GM10266 (cell line): ENCODE measurements around the gene DR1.

Experiments
- DNase-seq: peaks from one replicate; pipeline ENCODE4 v3.0.0; 2012; ENCODE audit errors: extremely low spot score
- TF ChIP-seq, protein P1 (sequence below): IDR thresholded peaks from 2 replicates; pipeline ENCODE4 v1.5.1; 2012; ENCODE audit warnings: mild to moderate bottlenecking, low read depth; ENCODE audit not compliant: control insufficient read depth, insufficient read depth; ENCODE audit errors: missing control alignments

The DR1 gene

DNA sequence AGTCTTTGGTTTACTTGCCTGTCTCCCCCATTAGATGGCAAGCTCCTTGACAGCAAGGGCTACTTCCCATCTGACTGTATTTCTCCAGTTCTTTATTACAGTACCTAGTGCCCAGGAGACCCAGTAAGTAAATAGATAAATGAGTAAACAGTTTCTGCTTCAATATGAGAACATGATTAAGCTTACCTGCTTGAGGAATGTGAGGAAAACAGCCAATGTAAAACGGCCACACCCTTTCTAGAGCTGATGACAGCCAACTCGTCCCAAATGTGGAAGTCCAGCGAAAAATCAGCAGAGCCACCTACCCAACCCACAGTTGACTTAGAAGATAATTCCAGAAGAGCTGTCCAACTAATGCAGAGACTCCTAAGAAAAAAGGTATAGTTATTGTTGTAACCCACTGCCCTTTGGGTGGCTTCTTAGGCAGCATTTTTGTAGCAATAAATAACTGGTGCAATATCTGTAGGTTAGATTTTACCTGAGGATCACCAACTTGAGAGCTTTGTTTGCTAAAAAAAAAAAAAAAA, 6.5 kb upstream of the DR1 start:
- TF ChIP-seq, protein P1, sequence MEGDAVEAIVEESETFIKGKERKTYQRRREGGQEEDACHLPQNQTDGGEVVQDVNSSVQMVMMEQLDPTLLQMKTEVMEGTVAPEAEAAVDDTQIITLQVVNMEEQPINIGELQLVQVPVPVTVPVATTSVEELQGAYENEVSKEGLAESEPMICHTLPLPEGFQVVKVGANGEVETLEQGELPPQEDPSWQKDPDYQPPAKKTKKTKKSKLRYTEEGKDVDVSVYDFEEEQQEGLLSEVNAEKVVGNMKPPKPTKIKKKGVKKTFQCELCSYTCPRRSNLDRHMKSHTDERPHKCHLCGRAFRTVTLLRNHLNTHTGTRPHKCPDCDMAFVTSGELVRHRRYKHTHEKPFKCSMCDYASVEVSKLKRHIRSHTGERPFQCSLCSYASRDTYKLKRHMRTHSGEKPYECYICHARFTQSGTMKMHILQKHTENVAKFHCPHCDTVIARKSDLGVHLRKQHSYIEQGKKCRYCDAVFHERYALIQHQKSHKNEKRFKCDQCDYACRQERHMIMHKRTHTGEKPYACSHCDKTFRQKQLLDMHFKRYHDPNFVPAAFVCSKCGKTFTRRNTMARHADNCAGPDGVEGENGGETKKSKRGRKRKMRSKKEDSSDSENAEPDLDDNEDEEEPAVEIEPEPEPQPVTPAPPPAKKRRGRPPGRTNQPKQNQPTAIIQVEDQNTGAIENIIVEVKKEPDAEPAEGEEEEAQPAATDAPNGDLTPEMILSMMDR: no peak
- no peak for DNase-seq

DNA sequence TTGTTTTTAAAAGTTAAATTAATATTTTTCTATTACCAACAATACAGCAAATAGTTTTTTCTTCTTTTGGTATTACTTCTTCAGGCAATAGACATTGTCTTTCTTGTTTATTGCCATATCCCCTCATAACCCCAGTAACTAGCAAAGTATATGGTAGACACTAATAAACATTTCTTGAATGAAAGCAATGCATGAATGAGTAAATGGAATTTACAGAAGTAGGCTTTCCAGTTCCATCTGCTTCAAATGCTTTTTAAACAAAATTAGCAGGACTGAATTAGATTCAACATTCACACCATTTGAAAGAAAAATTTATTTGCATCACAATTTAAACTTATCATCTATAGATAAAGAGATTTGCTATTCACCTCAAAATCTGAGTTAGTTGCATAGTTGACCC, 5.6 kb upstream of the DR1 start:
- TF ChIP-seq, protein P1: no peak

DNA sequence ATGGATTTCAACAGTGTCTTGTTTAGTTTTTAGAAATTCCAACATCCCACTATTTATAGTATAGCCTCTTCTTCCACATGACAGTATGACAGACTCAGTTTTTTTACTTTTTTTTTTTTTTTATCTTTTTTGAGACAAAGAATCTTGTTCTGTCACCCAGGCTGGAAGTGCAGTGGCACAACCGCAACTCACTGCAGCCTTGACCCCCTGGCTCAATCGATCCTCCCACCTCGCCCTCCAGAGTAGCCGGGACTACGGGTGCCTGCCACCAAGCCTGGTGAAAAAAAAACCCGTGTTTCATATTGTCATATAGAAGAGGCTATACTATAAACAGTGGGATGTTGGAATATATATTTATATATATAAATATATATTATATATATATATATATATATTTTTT, 1.2 kb upstream of the DR1 start:
- DNase-seq: no peak
- TF ChIP-seq, protein P1: no peak

More for the DNA sequence above, 5.6 kb upstream of the DR1 start:
- no peak for DNase-seq

DNA sequence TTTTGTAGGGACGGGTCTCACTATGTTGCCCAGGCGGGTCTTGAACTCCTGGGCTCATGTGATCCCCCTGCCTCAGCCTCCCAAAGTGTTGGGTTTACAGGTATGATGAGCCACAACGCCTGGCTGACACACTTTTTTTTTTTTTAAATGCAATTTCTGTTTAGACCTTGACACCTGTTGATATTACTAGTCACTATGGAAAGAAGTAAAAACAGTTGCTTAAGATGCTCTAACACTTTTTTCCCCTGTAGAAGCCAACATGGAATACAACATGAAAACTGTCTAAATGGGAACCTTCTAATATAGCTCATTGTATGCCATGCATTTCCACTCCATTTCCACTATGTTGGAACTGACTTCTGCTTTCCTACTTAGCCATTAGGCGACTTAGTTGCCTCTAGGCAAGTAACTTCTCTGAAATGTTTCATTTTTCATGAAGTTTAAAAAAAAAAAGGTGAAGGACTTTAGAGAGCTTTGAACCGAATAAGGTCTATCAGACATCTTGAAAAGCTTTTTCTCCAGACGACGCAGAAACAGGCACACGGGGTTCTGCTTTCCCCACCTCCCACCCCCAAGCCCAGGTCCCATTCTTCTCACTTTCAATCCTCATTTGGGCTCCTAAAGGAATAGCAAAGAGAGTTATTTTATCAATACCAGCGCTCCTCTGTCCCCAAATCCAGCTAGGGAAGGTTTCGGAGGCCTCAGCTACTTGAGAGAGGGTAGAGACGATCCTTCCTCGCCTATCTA, 648 bp upstream of the DR1 start:
- TF ChIP-seq, protein P1: no peak
- peak; percentile 10 for DNase-seq

DNA sequence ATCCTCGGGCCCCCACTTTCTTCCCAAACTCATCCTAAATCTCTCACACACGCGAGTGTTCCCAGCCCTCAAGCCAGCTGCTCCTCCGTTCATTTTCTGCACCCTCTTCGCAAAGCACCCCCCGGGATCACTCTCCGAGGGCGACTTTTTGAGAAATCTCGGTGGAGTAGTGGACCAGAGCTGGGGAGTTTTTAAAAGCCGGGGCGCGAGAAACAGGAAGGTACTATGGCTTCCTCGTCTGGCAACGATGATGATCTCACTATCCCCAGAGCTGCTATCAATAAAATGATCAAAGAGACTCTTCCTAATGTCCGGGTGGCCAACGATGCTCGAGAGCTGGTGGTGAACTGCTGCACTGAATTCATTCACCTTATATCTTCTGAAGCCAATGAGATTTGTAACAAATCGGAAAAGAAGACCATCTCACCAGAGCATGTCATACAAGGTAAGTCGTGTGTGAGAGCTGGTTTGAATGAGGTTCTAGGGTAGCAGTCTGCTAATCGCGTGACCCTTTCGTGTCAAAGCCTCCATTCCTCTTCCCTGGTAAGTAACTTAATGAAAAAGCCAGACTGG, 800 bp downstream of the DR1 start:
- DNase-seq: peak; percentile 48
- TF ChIP-seq, protein P1: no peak

DNA sequence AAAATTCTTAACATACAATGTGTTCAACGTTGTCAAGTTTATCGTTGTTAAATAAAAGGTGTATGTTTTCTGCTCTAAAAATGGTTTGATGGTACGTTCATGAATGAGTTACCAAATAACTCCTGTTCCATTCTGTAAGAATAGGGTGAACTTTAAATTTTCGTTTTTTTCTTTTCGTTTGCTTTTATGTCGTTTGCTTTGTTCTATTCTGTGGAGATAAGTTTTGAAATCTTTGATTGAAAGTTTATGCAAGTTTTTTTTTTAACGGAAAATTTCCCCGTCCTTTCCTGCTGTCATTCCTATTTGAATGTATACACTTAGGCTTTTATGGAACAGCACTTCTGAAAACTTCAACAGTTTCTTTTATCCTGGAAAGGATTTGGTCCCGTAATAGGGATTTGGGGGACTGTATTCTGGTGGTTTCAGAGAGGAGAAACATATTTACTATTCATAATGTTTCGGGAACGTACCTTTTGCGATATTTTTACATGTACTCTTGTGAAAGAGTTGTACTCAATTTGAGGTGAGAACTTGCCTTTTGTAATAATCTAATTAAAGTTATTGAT, 1.7 kb downstream of the DR1 start:
- TF ChIP-seq, protein P1: no peak

More for the DNA sequence above, 1.7 kb downstream of the DR1 start:
- no peak for DNase-seq
